Measurements from ENCODE around the gene WBP2. TPM values are rescaled to one million over a fixed set of nuclear protein-coding genes. Genes with fewer than 3 reads are reported as not detected.

WBP2 gene
- total RNA-seq, 1 experiment from 2014 or later, result 72.3 TPM

GRCh38 chr17:75840799-75841164 lies 14.4 kb downstream of the WBP2 start:
- Histone ChIP-seq H3K4me1 (peaks cover 22% of the 10 kb centered on the region), H3K4me3 (ENCODE audit: low read depth, low read length) (no peak overlapping the region), H3K36me3 (ENCODE audit: control insufficient read depth, insufficient read depth, low read length) (no peaks in the 10 kb centered on the region), H3K9me3 (no peaks in the 10 kb centered on the region), H3K27me3 (replicated peaks; ENCODE audit: control insufficient read depth, insufficient read depth, low read length) (no peaks in the 10 kb centered on the region)
- intact Hi-C loops (cut with micrococcal nuclease; ENCODE audit: unreplicated experiment), result no loop called here
- POLR2A ChIA-PET, result interaction anchor here (0.6 kb wide), 1 partner anchor 13 kb away, joined by 7 read pairs; no protein-coding TSS in a partner anchor
- Mint-ChIP-seq H3K36me3 (ENCODE audit: insufficient read depth, unreplicated experiment) (no peaks in the 10 kb centered on the region), H3K27me3 (ENCODE audit: insufficient read depth, unreplicated experiment) (no peaks in the 10 kb centered on the region), H3K27ac (ENCODE audit: unreplicated experiment) (no peak overlapping the region), H3K9me3 (ENCODE audit: unreplicated experiment) (no peaks in the 10 kb centered on the region), H3K4me3 (ENCODE audit: unreplicated experiment) (no peak overlapping the region), H3K4me1 (ENCODE audit: low read depth, unreplicated experiment) (peaks cover 6% of the 10 kb centered on the region)
- TF ChIP-seq, protein P1, sequence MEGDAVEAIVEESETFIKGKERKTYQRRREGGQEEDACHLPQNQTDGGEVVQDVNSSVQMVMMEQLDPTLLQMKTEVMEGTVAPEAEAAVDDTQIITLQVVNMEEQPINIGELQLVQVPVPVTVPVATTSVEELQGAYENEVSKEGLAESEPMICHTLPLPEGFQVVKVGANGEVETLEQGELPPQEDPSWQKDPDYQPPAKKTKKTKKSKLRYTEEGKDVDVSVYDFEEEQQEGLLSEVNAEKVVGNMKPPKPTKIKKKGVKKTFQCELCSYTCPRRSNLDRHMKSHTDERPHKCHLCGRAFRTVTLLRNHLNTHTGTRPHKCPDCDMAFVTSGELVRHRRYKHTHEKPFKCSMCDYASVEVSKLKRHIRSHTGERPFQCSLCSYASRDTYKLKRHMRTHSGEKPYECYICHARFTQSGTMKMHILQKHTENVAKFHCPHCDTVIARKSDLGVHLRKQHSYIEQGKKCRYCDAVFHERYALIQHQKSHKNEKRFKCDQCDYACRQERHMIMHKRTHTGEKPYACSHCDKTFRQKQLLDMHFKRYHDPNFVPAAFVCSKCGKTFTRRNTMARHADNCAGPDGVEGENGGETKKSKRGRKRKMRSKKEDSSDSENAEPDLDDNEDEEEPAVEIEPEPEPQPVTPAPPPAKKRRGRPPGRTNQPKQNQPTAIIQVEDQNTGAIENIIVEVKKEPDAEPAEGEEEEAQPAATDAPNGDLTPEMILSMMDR (IDR thresholded peaks at IDR 0.05; ENCODE audit: insufficient read depth in 1 of 2, low read depth in 1 of 2, low read length in 1 of 2, severe bottlenecking in 1 of 2, unreplicated experiment in 1 of 2), result no peak
- no peak for DNase-seq
- no TSS peak for BruUV-seq (replicated peaks)
- CTCF ChIA-PET, result interaction anchor here (0.6 to 0.8 kb wide), 6 partner anchors 13 to 1593 kb away, joined by 3 to 10 read pairs (median 4); no protein-coding TSS in a partner anchor

DNA sequence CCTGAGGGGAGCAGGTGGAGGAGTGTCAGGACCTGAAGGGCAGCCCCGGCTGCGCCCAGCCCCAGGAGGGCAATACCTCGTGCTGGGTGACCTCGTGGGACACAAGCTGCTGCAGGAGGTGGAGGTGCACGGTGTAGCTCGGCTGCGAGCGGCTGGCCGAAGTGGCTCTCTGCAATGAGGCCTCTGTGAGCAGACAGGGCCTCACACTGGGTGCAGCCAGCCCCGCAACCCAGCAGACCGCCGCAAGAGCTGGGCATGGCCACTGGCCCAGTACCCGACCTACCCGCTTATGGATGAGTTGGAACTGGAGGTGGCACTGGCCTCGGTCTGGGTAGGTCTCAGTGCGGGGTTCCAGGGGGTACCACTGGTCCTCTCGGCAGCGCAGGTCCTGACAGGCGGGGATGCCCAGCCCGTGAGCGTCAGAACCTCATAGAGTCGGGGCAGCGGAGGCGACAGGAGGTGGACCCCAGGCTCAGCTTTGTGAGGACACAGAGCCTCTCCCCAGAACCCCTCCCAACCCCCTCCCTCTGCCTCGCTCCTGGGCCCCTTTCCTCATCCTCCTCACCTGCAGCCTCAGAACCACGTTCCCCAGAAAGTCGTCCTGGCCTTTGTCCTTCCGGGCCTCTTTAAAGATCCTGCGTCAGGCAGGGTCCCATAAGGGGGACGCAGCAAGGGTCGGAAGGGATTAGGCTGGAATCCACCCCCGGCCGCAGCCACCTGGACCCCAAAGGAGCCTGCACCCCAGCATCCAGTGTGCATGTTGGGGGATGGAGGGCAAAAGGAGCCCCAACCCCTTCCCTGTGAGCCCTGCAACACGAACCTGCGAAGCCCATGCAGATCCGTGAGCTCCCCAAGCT lies 15.0 kb downstream of the WBP2 start:
- no peaks in the 10 kb centered on the region for H3K9me3 Mint-ChIP-seq (ENCODE audit: unreplicated experiment)
- H3K27ac Mint-ChIP-seq (ENCODE audit: unreplicated experiment), result no peak overlapping the region
- H3K4me1 Mint-ChIP-seq (ENCODE audit: low read depth, unreplicated experiment), result peaks cover under 1% of the 10 kb centered on the region
- TF ChIP-seq, protein P1 (IDR thresholded peaks at IDR 0.05; ENCODE audit: insufficient read depth in 1 of 2, low read depth in 1 of 2, low read length in 1 of 2, severe bottlenecking in 1 of 2, unreplicated experiment in 1 of 2), result no peak
- CTCF ChIA-PET, result interaction anchor here (0.6 to 1.1 kb wide), 3 partner anchors 10 to 15 kb away, joined by 4 to 10 read pairs (median 6); no protein-coding TSS in a partner anchor
- POLR2A ChIA-PET, result interaction anchor here (0.6 kb wide), 3 partner anchors 14 to 60 kb away, joined by 5 to 7 read pairs (median 5); no protein-coding TSS in a partner anchor
- no peaks in the 10 kb centered on the region for H3K27me3 ChIP-seq (replicated peaks; ENCODE audit: control insufficient read depth, insufficient read depth, low read length)
- BruUV-seq (replicated peaks), result no TSS peak
- no peaks in the 10 kb centered on the region for H3K27me3 Mint-ChIP-seq (ENCODE audit: insufficient read depth, unreplicated experiment)
- no peak overlapping the region for H3K4me3 ChIP-seq (ENCODE audit: low read depth, low read length)
- H3K4me3 Mint-ChIP-seq (ENCODE audit: unreplicated experiment), result no peak overlapping the region
- peaks cover 16% of the 10 kb centered on the region for H3K4me1 ChIP-seq
- no peaks in the 10 kb centered on the region for H3K9me3 ChIP-seq
- no peak for DNase-seq
- H3K36me3 ChIP-seq (ENCODE audit: control insufficient read depth, insufficient read depth, low read length), result no peaks in the 10 kb centered on the region
- intact Hi-C loops (cut with micrococcal nuclease; ENCODE audit: unreplicated experiment), result no loop called here
- no peaks in the 10 kb centered on the region for H3K36me3 Mint-ChIP-seq (ENCODE audit: insufficient read depth, unreplicated experiment)

- Histone ChIP-seq H3K9me3 (no peaks in the 10 kb centered on the region), H3K27me3 (replicated peaks; ENCODE audit: control insufficient read depth, insufficient read depth, low read length) (no peaks in the 10 kb centered on the region), H3K4me1 (no peaks in the 10 kb centered on the region), H3K4me3 (ENCODE audit: low read depth, low read length) (no peak overlapping the region), H3K36me3 (ENCODE audit: control insufficient read depth, insufficient read depth, low read length) (no peaks in the 10 kb centered on the region)
- ChIA-PET CTCF (interaction anchor here (0.7 kb wide), 1 partner anchor 76 kb away, joined by 3 read pairs; no protein-coding TSS in a partner anchor), POLR2A (no interaction called here)
- Mint-ChIP-seq H3K27ac (ENCODE audit: unreplicated experiment) (no peak overlapping the region), H3K4me3 (ENCODE audit: unreplicated experiment) (no peak overlapping the region), H3K4me1 (ENCODE audit: low read depth, unreplicated experiment) (peaks cover 1% of the 10 kb centered on the region), H3K27me3 (ENCODE audit: insufficient read depth, unreplicated experiment) (no peaks in the 10 kb centered on the region), H3K36me3 (ENCODE audit: insufficient read depth, unreplicated experiment) (no peaks in the 10 kb centered on the region), H3K9me3 (ENCODE audit: unreplicated experiment) (no peaks in the 10 kb centered on the region)
- no peak for DNase-seq
- intact Hi-C loops (cut with micrococcal nuclease; ENCODE audit: unreplicated experiment), result no loop called here
- BruUV-seq (replicated peaks), result no TSS peak
- TF ChIP-seq, protein P1 (IDR thresholded peaks at IDR 0.05; ENCODE audit: insufficient read depth in 1 of 2, low read depth in 1 of 2, low read length in 1 of 2, severe bottlenecking in 1 of 2, unreplicated experiment in 1 of 2), result no peak
These were observed 16.7 kb downstream of the WBP2 start for GRCh38 chr17:75838410-75838809.

Measured in Caco-2 (cell line).